ENCODE measurements around the gene FCRL3.

- TF ChIP-seq CTCF (IDR thresholded peaks at IDR 0.05; ENCODE audit: insufficient read depth, low read length, poor library complexity, severe bottlenecking) (no peak), EZH2phosphoT487 (conservative IDR thresholded peaks at IDR 0.05; ENCODE audit: low read length) (no peak)
Observed at GRCh38 chr1:157704878-157705277, 4.3 kb upstream of the FCRL3 start.

Measured in SU-DHL-6 (cell line).